HG02840 (cell line): ENCODE results near the gene MT3.

Source experiments
- ATAC-seq: cut with Tn5 transposase; IDR thresholded peaks from one replicate; pipeline ENCODE4 v1.9.1; 2021; ENCODE audit warnings: mild to moderate bottlenecking, moderate library complexity, moderate number of reproducible peaks; ENCODE audit not compliant: unreplicated experiment, low FRiP score

The MT3 gene

DNA sequence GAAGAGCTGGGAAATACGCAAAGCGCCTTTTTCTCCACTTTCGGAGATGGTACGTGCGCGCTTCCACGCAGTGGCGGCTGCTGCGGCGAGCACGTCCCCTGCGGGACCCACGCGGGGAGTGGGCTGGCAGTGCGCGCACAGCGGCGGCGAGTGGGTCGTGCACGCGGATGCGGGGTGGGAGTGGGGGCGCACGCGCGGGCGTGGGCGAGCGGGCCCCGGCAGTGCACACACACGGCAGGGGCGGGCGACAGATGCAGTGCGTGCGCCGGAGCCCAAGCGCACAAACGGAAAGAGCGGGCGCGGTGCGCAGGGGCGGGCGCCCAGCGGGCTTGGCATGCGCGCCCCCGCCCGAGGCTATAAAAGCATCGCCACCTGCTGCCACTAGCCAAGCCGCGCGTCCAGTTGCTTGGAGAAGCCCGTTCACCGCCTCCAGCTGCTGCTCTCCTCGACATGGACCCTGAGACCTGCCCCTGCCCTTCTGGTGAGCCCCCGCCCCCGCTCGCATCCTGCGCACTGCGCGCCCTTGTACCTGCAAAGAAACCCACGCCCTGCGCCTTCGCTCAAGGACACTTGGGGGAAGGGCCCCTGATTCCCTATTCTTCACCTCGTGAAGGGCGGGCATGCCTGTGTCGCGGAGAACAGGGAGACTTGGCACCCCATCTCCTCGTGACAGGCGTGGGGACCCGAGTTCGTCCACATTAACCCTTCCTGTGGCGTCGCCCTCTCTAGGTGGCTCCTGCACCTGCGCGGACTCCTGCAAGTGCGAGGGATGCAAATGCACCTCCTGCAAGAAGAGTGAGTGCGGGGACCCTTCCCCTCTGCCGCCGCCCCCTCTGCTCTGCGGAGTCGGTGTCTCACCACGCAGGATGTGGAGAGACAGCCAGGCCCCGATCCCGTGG lies at the start of gene MT3:
TSS of gene MT3 (plus strand) at position 388 of the 899 bp plus-strand sequence. CDS start at position 451, 63 bp downstream.
- ATAC-seq = no peak

DNA sequence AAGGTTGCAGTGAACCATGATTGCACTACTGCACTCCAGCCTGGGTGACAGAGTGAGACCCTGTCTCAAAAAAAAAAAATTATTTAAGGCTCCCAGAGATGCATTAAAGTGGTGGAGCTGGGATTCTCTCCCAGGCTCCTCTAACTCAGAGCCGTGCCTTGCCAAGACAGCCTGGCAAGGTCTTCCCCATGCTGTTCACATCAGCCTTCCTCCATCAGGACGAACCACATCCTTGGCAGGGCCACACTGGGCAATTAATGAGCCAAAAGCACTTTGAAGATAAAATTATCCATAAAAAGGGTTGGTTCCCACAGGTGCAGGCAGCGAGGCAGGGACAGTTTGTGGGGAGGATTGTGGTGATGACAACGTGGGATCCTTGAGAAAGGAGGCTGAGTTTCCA lies 49.7 kb upstream of the MT3 start:
- ATAC-seq = no peak

DNA sequence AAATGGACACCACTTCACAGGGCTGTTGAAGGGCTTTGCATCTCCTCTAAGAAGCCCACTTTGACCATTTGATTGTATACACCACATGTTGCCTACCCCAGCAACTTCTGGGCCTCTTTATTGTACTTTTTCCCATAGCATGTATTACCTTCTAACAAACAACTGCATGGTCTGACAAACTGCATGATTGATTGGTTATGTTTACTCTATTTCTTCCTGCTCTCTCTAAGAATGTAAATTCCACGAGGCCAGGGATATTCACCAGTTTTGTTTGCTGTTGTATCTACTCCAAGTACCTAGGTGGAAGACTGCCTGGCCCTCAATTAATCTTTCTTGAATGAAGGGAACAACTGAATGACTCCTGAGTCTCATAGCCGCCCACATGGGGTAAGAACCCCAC lies 47.3 kb upstream of the MT3 start:
- no peak for ATAC-seq

DNA sequence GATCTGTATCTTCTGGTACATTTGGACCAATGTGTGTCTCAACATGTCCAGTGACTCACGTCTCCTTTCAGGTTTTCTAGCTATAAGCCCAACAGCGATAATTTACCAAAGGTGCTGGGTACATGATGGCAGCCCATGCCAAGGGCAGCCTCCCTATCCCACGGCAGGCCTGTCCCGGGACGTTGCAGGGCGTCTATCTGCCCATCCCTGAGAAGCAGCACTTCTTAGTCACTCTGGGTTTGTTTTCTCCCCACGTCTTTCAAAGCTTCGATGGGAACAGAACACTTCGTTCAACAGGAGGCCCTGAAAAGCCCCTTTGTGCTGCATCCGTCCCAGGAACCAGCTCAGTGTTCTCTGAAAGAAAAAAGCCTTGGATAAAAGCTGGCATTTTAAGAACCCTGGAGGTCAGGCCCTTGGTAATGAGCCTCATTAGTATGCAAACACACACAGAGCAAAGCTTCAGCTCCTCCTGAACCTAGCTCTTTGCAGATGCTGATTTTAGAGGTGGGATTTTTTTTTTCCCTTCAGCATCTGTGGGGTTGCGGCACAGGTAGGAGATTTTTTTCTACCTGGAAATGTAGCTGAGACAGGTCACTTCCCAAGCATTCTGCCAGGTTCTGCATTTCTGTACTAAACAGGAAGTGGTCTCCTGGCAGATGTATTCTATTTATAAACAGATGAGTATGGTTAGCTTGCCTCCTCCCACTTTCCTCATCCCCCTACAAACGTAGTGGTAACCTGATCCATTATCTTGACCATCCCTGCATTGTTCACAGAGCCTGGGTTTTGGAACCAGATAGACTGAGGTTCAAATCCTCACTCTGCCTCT lies 42.0 kb upstream of the MT3 start:
- ATAC-seq = no peak

DNA sequence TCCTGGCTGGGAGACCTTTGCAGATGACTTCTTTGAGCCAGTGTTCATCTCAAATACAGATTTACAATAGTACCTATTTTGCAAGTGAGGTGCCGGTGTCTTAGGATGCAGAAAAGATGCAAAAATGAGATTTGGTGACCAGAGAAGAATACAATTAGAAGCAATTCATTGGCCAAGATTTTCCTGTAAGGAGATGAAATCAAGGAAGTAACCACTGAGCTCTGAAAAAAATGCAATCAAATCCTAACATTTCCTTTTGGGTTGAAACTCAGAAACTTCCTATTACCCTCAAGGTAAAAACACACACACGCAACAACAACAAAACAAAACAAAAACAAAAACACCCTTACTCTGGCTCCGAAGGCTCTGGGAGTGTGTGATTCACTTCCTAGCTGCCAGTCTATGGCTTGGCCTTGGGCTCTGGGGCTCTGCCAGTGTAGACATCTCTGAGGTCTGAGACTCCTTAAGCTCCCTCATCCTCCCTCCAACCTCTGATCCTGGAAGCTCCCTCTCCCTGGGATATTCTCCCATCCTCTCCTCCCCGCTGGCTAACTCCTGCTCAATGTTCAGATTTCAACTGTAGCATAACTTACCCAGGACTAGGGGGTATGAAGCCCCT lies 41.3 kb upstream of the MT3 start:
- no peak for ATAC-seq

DNA sequence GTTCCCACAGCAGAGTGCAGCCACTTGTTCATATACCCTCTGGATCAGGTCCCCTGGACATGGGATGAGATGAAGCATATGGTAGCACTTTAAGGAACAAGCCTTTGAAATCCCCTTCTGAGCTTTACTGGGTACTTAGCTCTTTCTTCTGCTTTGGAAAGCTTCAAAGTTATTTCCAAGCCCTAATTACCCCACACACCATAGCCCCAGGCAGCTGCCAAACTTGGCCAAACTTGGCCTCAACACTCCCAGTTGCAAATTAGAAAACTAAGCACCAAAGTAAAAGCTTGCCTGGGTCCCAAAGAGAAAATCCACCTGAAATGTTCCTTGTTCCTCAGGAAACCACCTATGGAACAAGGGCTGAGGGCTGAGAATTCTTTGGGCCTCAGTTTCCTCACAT lies 40.2 kb upstream of the MT3 start:
- no peak for ATAC-seq

DNA sequence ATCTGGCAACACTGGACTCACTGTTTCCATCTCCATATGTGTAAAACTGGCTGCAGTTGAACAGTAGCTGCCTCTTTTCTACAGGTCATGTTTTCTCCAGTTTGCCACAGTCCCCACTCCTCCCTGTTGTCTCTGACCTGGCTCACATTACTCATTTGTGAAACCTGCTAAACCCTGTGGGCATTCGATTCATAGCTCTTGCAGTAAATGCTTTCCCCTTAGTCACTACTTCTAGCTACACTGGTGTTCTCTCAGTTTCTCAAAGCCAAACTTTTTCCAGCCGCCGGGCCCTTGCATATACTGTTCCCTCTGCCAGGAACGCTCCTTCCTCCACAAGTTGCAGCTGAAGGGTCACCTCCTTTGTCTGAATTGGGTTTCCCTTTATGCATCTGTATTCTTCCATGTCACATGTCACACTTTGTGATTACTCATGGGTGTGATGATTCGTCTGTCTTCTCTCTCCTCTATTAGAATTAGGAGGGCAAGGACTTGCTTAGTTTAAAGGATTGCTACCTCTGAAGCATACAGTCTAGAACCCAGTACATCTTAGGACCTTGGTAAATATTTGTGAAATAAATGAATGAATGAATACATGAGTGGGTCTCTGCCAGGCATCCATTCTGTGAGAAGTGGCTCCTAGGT lies 39.5 kb upstream of the MT3 start:
- no peak for ATAC-seq

DNA sequence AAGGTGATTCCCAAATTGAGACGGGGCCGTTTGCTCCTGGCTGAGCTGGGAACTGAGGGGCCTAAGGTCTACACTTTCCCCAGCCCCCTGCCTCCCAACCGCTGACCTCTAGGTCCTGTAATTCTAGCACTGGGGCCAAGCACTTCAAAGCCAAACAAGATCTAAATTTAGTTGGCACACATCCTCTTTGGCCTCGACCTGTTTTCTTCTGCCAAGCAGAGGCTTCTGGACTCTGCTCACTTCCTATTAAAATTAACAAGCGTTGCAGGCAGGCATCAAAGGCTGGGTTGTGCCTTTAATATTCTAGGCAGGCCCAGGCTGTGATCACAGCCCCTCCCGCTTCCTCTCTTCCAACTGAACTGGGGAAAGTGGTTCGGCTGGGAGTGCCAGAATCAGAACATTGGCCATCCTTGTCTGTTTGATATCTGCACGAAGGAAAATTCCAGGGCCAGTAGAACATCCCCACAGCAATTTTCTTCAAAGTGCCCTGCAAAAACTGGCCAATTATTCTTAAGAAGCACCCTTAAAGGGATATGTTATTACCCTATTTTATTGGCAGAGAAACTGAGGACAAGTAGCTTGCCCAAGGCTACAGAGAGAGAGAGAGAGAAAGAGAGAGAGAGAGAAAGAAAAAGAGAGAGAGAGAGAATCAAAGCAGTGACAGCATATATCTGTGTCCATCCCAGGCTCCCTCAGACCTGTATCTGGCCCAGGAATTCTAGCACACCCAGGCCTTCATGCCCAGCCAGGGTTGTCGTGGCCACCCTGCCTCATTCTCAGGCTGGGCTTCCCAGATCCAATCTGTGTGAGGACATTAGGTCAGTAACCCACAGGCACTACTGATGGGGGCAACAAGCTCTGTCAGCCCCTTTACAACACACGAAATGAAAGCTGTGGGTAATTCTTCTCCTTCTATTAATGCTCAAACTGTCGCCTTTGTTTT lies 37.3 kb upstream of the MT3 start:
- ATAC-seq = no peak

DNA sequence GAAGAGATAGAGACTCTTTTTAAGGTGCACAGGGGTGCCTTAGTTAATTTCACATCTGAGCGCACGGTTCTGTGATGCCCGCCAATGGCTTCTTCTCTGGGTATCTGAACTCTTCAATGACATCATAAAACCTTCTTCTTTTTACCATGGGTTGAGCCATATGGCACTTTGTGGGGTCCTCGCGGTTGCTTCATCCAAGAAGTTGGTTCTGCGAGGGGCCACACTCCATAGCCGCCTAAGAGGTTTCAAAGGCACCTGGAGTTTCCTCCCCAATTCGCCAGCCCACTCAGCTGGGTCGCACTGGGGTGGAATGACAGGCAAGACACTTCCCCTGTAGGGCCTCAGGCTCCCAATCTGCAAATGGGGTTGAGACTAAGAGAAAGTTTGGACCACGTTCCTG lies 34.9 kb upstream of the MT3 start:
- no peak for ATAC-seq

DNA sequence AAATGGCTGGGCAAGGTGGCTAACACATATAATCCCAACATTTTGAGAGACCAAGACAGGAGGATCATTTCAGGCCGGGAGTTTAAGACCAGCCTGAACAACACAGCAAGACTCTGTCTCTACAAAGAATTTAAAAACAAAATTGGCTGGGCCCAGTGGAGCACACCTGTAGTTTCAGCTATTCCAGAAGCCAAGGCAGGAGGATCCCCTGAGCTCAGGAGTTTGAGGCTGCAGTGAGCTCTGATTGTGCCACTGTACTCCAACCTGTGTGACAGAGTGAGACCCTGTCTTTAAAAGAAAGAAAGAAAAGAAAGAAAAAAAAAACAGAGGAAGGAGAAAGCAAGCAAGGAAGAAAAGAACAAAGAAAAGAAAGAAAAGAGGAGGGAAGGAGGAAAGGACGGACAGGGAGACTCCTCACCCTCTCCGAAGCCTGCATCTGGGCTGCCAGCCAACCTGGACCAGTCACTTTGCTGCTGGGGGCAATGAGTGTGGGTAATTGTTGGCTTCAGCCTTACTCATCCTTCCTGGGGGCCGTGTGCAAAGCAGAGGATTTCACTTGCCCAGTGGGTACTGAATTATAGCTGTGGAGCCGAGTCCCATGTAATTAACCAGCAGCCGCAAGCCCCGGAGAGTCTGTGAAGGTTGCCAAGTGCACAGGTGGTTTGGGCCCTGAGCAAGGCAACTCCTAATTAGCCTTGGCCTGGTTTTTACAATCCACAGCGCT lies 31.1 kb upstream of the MT3 start:
- ATAC-seq = no peak

DNA sequence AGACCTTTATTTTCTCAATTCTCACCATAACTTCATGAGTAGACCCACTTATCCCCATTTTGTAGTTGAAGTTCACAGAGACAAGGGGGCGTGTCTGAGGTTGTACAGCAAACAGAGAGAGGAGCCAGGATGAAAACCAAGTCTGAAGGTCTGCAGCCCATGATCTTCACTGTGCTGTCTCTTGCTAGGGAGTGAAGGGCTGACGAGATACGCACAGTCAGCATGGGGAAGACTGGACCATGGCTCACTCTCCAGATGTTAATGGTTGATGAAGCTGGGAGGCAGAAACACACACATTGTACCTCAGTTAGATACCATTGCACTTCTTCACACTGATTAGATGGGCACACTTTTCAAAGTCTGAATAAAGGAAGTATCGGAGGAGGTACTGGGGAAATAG lies 30.2 kb upstream of the MT3 start:
- ATAC-seq = no peak

DNA sequence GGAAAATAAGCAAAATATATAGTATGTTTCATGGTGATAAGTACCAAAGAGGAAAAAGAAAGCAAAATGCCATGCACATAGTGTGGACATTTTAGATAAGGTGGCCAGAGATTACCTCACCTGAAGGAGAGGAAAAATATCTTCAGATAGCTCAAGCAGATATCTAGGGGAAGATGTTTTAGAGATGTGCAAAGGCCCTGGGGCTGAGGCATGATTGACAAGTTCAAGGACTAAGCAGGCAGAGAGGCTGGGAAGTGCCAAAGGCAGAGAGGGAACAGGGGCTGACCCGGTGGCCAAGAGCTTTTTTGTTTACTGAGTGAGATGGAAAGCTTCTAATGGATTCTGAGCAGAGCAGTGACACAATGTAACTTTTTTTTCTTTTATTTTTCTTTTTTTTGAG lies 28.9 kb upstream of the MT3 start:
- no peak for ATAC-seq

DNA sequence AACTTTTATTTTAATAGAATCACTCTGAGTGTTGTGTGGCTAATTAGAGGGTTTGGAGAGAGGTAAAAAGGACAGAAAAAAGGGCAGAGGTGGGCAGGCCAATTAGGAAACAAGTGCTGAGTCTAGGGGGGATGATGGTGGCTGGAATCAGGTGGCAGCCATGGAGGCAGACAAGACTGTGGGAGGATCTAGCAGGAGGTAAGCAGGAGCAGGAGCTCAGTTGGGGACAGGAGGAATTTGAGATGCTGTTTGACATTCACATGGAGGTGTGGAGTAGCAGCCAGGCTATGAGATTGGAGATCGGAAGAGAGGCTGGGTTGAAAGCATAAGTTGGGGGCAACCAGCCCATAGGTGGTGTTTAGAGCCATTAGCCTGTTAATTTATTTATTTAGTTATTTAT lies 28.2 kb upstream of the MT3 start:
- no peak for ATAC-seq

DNA sequence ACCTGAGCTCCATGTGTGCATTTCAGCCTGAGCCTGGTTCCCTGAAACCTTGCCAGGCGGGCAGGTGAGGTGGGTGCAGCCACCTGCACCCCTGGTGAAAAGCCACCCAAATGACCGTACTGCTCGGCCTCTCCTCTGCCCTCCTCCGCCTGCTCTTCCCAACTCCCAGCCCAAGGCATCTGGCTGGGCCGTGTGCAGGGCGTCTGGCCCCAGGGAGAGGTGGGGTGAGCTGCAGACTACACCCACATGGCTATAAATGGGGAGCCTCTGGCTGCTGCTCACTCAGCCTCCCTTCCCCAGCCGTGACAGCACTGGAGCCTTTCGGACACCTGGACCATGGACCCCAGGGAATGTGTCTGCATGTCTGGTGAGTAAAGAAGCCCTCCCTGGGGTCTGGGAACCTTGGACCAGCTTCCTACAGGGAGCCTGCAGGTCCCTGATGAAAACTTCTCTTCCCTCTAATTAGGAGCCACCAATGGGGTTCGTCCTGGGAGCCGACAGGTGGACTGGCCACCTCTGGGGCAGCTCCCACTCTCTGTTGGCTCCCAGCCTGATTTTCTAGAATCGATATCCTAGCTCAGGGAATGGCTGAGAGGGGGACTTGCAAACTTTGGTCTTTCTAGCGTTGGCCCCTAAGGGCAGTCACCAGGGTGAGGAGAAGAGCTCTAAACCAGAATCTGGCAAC lies 24.4 kb upstream of the MT3 start, which contains the start of gene MT4:
TSS of gene MT4 (plus strand) at position 281 of the 685 bp plus-strand sequence. CDS start at position 337, 56 bp downstream.
- no peak for ATAC-seq

DNA sequence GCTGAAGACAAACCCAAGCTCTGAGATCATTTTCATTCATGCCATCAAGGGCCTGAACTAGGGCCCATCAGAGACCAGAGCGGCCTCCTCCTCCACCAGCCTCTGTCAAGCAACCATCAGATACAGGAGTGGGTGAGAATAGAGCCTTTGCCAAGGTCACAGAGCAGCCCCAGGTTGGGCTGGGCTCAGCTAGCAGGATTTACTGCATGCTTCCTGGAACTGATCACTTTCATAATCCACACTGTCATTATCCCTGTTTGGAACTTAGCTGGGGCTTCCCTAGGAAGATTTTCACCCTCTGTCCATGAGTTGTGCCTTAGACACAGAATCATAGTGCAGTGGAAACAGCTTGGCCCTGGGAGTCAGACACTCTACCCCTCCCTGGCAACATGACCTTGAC lies 19.4 kb upstream of the MT3 start:
- ATAC-seq = no peak

DNA sequence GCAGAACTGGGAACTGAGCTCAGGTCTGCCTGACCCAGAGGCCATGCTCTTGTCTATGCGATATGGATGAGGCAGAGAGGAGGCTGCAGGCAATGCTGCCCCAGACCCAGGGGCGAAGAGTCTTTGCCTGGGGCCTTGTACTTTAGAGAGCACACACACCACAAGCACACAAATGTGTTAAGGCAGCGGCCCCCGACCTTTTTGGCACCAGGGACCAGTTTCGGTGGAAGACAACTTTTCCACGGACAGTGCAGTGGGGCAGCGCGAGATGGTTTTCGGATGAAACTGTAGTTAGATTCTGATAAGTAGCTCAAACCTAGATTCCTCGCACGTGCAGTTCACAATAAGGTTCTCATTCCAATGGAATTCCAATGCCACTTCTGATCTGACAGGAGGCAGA lies 17.8 kb upstream of the MT3 start:
- no peak for ATAC-seq

DNA sequence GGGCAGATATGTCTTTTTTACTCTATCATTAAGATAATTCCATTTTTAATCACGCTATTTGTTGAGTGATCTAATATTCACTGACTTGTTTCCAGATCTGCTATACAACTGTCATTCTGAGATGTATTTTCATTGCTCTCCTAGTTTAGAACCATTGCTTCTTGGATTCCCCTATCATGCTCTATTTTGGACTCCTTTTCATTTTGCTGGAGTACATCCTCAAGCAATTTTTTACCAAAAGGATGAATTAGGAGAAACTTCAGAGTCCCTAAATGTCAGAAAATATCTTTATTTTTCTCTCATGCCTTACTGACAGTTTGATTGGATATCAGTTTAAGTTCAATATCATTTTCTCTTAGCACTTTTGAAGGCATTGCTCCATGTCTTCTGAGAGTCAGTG lies 14.7 kb upstream of the MT3 start:
- no peak for ATAC-seq

DNA sequence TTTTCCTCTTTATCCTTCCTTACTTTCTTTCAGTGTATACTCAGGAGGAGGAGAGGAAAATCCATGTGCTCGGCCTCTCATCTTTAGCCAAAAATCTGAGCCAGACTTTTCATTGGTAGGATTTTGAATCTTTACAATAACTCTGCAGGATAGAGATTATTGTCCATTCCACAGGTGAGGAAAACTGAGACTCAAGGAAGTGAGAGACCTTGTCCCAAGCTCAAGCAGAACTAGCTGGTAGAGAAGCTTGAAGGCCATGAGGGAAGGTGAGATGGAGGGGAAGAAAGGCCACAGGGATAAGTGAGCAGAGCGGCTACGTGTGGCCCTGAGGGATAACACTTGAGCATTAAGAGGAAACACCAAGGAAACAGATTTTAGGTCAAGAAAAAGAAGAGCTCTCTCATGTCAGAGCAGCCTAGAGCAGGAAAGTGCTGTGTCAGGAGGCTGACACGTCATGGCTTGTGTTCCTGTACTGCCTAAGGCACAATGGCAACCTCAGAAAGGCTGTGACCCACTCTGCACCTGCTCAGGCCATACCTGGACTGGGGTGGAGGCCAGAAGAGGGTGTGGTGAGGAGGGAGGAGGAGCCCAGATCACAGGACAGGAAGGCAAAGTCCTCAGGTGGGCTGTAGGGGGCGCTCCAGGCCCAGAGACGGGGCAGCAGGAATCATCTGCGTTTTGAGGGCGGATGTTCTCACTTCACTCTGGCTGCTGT lies 12.6 kb upstream of the MT3 start:
- no peak for ATAC-seq
